Measurements from ENCODE around the gene FBXL13. TPM values are rescaled to one million over a fixed set of nuclear protein-coding genes. Genes with fewer than 3 reads are reported as not detected.
A peak's percentile ranks its signal among the peaks of the same experiment; 100 is the strongest.

FBXL13 gene
- total RNA-seq, 2 donors from 2014 or later: 0.95 to 2.5 TPM

DNA sequence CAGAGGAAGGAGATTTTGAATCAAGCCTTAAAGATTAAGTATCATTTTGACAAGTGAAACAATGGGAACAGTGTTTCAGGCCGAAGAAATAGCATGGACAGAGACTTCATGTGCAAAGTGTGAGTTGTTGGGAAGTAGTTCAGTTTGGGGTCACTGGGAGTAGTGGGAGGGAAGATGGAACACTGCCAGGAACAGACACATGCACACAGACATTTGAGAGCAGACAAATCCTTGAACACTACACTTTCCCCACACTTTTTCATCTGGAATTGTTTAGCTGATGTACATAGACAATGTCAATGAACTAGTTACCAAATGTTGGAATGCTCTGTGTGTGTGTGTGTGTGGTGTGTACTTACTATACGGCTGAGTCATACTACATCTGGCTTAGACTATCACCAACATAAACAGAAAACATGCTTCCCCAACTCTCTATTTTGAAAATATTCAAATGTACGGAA, 214.2 kb downstream of the FBXL13 start:
- peaks cover 12 to 20% of the 10 kb centered on the region in 2 donors for H3K4me1 ChIP-seq (ENCODE audit: control insufficient read depth in 1 of 2, low read depth in 2 of 2)
- DNase-seq (ENCODE audit: low spot score) (no peak), ATAC-seq (ENCODE audit: insufficient number of reproducible peaks, low FRiP score, low read depth) (no peak)
- H3K27ac ChIP-seq: peak overlapping the region in 1 of 2 donors; percentile 70
- H3K36me3 ChIP-seq: no peaks in the 10 kb centered on the region
- no peaks in the 10 kb centered on the region for H3K9me3 ChIP-seq
- TF ChIP-seq CTCF (IDR thresholded peaks at IDR 0.05): no peak
- H3K4me3 ChIP-seq: no peak overlapping the region
- H3K27me3 ChIP-seq (replicated peaks; ENCODE audit: insufficient read depth): no peaks in the 10 kb centered on the region

- peaks cover 12 to 20% of the 10 kb centered on the region in 2 donors for H3K4me1 ChIP-seq (ENCODE audit: control insufficient read depth in 1 of 2, low read depth in 2 of 2)
- DNase-seq (ENCODE audit: low spot score) (no peak), ATAC-seq (ENCODE audit: insufficient number of reproducible peaks, low FRiP score, low read depth) (no peak)
- H3K27me3 ChIP-seq (replicated peaks; ENCODE audit: insufficient read depth): no peaks in the 10 kb centered on the region
- H3K36me3 ChIP-seq: no peaks in the 10 kb centered on the region
- TF ChIP-seq CTCF (IDR thresholded peaks at IDR 0.05): no peak
- peak overlapping the region; percentile 67 to 70 for H3K27ac ChIP-seq
- no peaks in the 10 kb centered on the region for H3K9me3 ChIP-seq
- no peak overlapping the region for H3K4me3 ChIP-seq
Observed at GRCh38 chr7:102859799-102860125, 214.8 kb downstream of the FBXL13 start.

DNA sequence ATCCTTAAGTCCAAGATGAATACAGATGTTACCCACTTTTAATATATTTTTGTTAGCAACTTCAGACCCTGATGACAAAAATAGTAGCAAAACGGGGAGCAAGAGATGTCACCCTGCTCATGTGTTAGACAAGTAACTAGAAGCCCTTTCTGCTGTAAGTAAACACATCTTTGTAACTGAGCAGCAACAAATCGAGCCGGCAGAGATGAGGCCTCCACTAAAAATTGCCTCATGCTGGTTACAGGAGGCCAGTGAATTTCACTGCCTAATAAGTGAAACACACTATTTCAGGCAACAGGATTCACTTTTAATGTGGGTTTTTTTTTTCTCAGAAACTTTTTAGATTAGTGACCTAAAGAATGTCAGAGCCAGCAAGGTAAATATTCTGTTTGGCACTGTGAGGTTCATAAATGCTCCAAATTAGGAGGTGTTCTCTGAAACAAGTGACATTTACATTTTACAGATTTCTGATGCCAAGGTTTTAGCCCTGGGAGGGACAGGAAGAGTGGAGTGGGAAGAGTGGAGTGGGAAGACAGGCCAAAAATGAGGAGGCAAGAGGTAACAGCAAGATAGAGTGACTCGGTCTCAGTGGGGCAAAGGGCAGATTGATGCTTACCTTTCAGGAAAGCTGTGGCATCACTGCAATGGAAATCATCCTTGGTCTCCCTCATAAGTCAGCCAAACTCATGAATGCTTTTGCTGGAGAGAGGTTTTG, 215.4 kb downstream of the FBXL13 start:
- Histone ChIP-seq H3K4me1 (ENCODE audit: control insufficient read depth in 1 of 2, low read depth in 2 of 2) (peaks cover 12 to 20% of the 10 kb centered on the region in 2 donors), H3K9me3 (no peaks in the 10 kb centered on the region), H3K27me3 (replicated peaks; ENCODE audit: insufficient read depth) (no peaks in the 10 kb centered on the region), H3K27ac (peak overlapping the region; percentile 67 to 70), H3K4me3 (no peak overlapping the region), H3K36me3 (no peaks in the 10 kb centered on the region)
- DNase-seq (ENCODE audit: low spot score): no peak
- TF ChIP-seq CTCF (IDR thresholded peaks at IDR 0.05): no peak
- ATAC-seq (ENCODE audit: insufficient number of reproducible peaks, low FRiP score, low read depth): peak; percentile 32

DNA sequence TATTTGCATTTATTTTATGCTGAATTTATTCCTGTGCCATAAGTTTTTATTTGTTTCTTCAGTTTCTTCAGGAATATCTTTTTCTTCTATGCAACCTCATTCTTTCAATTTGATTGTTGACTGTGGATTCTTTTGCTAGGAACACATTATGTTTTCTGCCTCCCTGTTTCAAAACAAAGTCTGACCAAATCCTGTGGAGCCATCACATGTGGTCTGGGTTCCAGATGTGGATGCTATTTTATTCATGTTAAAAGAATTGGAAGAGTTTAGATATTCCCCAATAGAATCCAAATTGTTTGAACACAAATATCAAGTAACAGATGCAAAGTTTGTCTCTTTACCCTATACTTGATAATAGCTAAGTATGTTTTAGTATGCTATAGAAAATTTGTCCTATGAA, 218.6 kb downstream of the FBXL13 start:
- H3K36me3 ChIP-seq: no peaks in the 10 kb centered on the region
- TF ChIP-seq CTCF (IDR thresholded peaks at IDR 0.05): no peak
- no peak overlapping the region for H3K27ac ChIP-seq
- no peak for ATAC-seq (ENCODE audit: insufficient number of reproducible peaks, low FRiP score, low read depth)
- no peaks in the 10 kb centered on the region for H3K27me3 ChIP-seq (replicated peaks; ENCODE audit: insufficient read depth)
- no peak overlapping the region for H3K4me3 ChIP-seq
- peaks cover 12 to 20% of the 10 kb centered on the region in 2 donors for H3K4me1 ChIP-seq (ENCODE audit: control insufficient read depth in 1 of 2, low read depth in 2 of 2)
- H3K9me3 ChIP-seq: no peaks in the 10 kb centered on the region
- no peak for DNase-seq (ENCODE audit: low spot score)

DNA sequence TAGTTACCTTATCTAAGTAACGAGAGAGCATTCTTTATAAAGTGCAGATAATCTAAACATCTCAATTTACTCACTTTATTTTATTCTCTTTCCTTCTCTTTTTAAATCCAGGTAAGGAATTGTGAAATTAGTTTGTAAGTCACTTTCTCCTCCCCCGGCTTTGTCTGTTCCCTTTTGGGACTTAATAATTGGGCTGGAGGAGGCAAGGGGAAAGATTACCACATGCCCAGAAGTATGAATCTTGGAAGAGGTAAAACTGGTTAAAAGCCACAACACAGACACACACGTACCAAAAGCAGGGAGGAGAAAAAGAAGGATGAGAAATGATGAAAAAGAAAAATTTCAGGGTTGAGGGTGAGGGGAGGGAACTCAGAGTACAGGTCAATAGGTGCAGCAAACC, 225.1 kb downstream of the FBXL13 start:
- no peak overlapping the region for H3K27ac ChIP-seq
- DNase-seq (ENCODE audit: low spot score): no peak
- no peak for TF ChIP-seq CTCF (IDR thresholded peaks at IDR 0.05)

More for the DNA sequence above, 225.1 kb downstream of the FBXL13 start:
- no peaks in the 10 kb centered on the region for H3K36me3 ChIP-seq
- H3K9me3 ChIP-seq: no peaks in the 10 kb centered on the region
- H3K4me1 ChIP-seq (ENCODE audit: control insufficient read depth in 1 of 2, low read depth in 2 of 2): no peaks in the 10 kb centered on the region
- ATAC-seq (ENCODE audit: insufficient number of reproducible peaks, low FRiP score, low read depth): no peak
- no peak overlapping the region for H3K4me3 ChIP-seq
- no peaks in the 10 kb centered on the region for H3K27me3 ChIP-seq (replicated peaks; ENCODE audit: insufficient read depth)

All from thoracic aorta (tissue), 2 donors.